ENCODE results near the gene NHEJ1. TPM values are rescaled to one million over a fixed set of nuclear protein-coding genes. Genes with fewer than 3 reads are reported as not detected.

Gene NHEJ1
- total and polyA plus RNA-seq, 2 of the 13 experiments (the other 11 are each of a cell fraction or from before 2014, with no cell fraction given): 30.0 to 30.7 TPM

DNA sequence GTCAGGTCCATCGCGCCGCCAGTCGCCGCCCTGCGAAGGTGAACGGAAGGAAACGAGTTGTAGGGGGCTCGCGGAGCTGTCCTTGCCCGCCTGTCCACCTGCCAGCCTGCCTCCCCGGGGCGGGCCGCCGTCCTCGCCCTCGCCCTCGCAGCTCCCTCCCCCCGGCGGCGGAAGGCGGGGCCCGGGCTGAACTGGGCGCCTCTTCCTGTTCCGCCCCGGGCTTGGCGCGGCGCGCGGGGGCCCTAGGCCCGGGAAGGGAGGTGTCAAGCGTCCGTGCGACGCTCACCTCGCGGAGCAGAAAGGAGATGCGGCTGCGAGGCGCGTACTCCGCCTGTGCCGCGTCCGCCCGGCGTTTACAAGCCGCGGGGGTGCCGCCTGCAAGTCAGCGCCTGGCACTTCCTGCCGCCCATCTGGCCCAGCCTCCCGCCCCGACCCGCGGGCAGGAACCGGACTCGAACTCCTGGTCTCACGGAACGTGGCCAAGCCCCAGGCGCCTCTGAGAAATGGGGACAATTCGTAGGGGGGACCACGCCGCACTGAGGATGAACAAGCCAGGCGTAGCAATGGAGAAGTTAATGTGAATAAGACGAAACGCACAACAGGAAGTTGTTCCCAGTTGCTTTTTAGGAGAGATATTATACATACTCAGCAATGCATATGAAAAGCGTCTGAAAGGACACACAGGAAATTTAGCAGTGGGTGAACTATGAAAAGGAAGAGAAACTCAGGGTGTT, 16.4 kb upstream of the NHEJ1 start, which contains the start of gene CNPPD1 (continued):
- TF ChIP-seq ZFYVE20 (CRISPR knock-in tag; IDR thresholded peaks at IDR 0.05; ENCODE audit: borderline replicate concordance, low read depth) (peak; percentile 91; the same call in 1 of the 2 replicates), TSC22D2 (CRISPR knock-in tag; IDR thresholded peaks at IDR 0.05; ENCODE audit: borderline replicate concordance) (peak; percentile 95), ZNF3 (CRISPR knock-in tag; IDR thresholded peaks at IDR 0.05) (peak; percentile 73), ZNF18 (CRISPR knock-in tag; IDR thresholded peaks at IDR 0.05; ENCODE audit: insufficient replicate concordance) (peak; percentile 96), BCL3 (CRISPR knock-in tag; IDR thresholded peaks at IDR 0.05) (peak; percentile 95), FLYWCH1 (CRISPR knock-in tag; IDR thresholded peaks at IDR 0.05) (peak; percentile 99), ZNF678 (CRISPR knock-in tag; IDR thresholded peaks at IDR 0.05) (peak; percentile 96), BORCS8-MEF2B (CRISPR knock-in tag; IDR thresholded peaks at IDR 0.05) (peak; percentile 97), HNRNPLL (IDR thresholded peaks at IDR 0.05; ENCODE audit: low read depth, low read length, poor library complexity, severe bottlenecking) (peak; percentile 70), CERS6 (CRISPR knock-in tag; IDR thresholded peaks at IDR 0.05) (no peak), GPN1 (CRISPR knock-in tag; IDR thresholded peaks at IDR 0.05; ENCODE audit: borderline replicate concordance) (no peak), ATAD3A (CRISPR knock-in tag; IDR thresholded peaks at IDR 0.05) (no peak)

Measured in HepG2 (cell line).